G401 (cell line): ENCODE data around the gene UBXN6. TPM values are rescaled to one million over a fixed set of nuclear protein-coding genes. Genes with fewer than 3 reads are reported as not detected.

ENCODE experiments used
- DNase-seq: peaks from one replicate; pipeline ENCODE4 v3.0.0-alpha.2; 2015; ENCODE audit warnings: low spot score
- in situ Hi-C: cut with HindIII; loops from 2 replicates; pipeline ENCODE4 v1.10.0; 2016; ENCODE audit warnings: low sequenced_read_pairs, mixed read lengths
- total RNA-seq: library from RNA; depleted of rRNA; stranded (reverse); fragments of >200 nt; shearing (Covaris generic); gene quantifications from 2 replicates; pipeline ENCODE4 v1.2.3, GENCODE V29; 2014

Gene UBXN6
- total RNA-seq, 1 experiment from 2014 or later = 72.8 TPM

- in situ Hi-C loops = no loop called here
- no peak for DNase-seq
Measured at GRCh38 chr19:4467835-4468234, 10.2 kb upstream of the UBXN6 start.

GRCh38 chr19:4464815-4465581 lies 7.4 kb upstream of the UBXN6 start:
- no peak for DNase-seq
- in situ Hi-C loops = no loop called here

- in situ Hi-C loops = no loop called here
- no peak for DNase-seq
Measured at GRCh38 chr19:4456843-4457653, 546 bp downstream of the UBXN6 start.

GRCh38 chr19:4456476-4456842 lies 1.1 kb downstream of the UBXN6 start:
- peak; percentile 53 for DNase-seq
- in situ Hi-C loops = no loop called here

- in situ Hi-C loops = no loop called here
- peak; percentile 96 for DNase-seq
Measured at GRCh38 chr19:4455719-4456475, 1.7 kb downstream of the UBXN6 start.

- DNase-seq = peak; percentile 72
- in situ Hi-C loops = no loop called here
Measured at GRCh38 chr19:4454747-4455718, 2.6 kb downstream of the UBXN6 start.

- in situ Hi-C loops = no loop called here
- no peak for DNase-seq
Measured at GRCh38 chr19:4453232-4454179, 4.1 kb downstream of the UBXN6 start.

- DNase-seq = peak; percentile 45
- in situ Hi-C loops = no loop called here
Measured at GRCh38 chr19:4452230-4452990, 5.2 kb downstream of the UBXN6 start.

- DNase-seq = no peak
- in situ Hi-C loops = no loop called here
Measured at GRCh38 chr19:4449639-4450028, 8.0 kb downstream of the UBXN6 start.

GRCh38 chr19:4449022-4449638 lies 8.5 kb downstream of the UBXN6 start:
- in situ Hi-C loops = no loop called here
- DNase-seq = peak; percentile 91

- no peak for DNase-seq
- in situ Hi-C loops = no loop called here
Measured at GRCh38 chr19:4448147-4448985, 9.2 kb downstream of the UBXN6 start.

- no peak for DNase-seq
- in situ Hi-C loops = no loop called here
Measured at GRCh38 chr19:4447327-4448146, 10.1 kb downstream of the UBXN6 start.

GRCh38 chr19:4446704-4447200 lies 10.8 kb downstream of the UBXN6 start:
- no peak for DNase-seq
- in situ Hi-C loops = no loop called here

- DNase-seq = no peak
- in situ Hi-C loops = no loop called here
Measured at GRCh38 chr19:4445963-4446703, 11.5 kb downstream of the UBXN6 start.
